SKM-1 treated with dmso at 0.1 percent for 144 hours (cell line): ENCODE measurements around the gene POLQ.
"Not testable (repeated sequence)": the region's sequence is repeated elsewhere in the genome, so short reads cannot be mapped to it uniquely, and the experiment has no call there.

Source experiments
- DNase-seq: peaks from one replicate; lab custom pipeline; 2025; ENCODE audit not compliant: unreplicated experiment; lab: John Stamatoyannopoulos, UW

The POLQ gene

GRCh38 chr3:121430664-121431215 is 115.0 kb downstream of the POLQ start:
- DNase-seq = no peak

GRCh38 chr3:121424549-121424948 is 121.2 kb downstream of the POLQ start:
- no peak for DNase-seq

- DNase-seq = no peak
These were observed 127.6 kb downstream of the POLQ start for GRCh38 chr3:121418182-121418581.

- no peak for DNase-seq
These were observed 130.9 kb downstream of the POLQ start for GRCh38 chr3:121414924-121415323.

GRCh38 chr3:121411523-121411922 is 134.3 kb downstream of the POLQ start:
- no peak for DNase-seq

- DNase-seq = no peak
These were observed 140.2 kb downstream of the POLQ start for GRCh38 chr3:121405631-121406030.

GRCh38 chr3:121399820-121400219 is 146.0 kb downstream of the POLQ start:
- DNase-seq = no peak

GRCh38 chr3:121398051-121398450 is 147.7 kb downstream of the POLQ start:
- DNase-seq = not testable (repeated sequence)

- DNase-seq = not testable (repeated sequence)
These were observed 149.8 kb downstream of the POLQ start for GRCh38 chr3:121395967-121396366.

GRCh38 chr3:121388308-121388707 is 157.5 kb downstream of the POLQ start:
- DNase-seq = not testable (repeated sequence)
